SK-MEL-5 (cell line): ENCODE measurements around the gene ZFAND5. TPM values are rescaled to one million over a fixed set of nuclear protein-coding genes. Genes with fewer than 3 reads are reported as not detected.
A peak's percentile ranks its signal among the peaks of the same experiment; 100 is the strongest.

ENCODE experiments used
- DNase-seq: peaks from one replicate; pipeline ENCODE4 v3.0.0-alpha.2; 2016; ENCODE audit warnings: low read depth, low spot score
- in situ Hi-C: cut with HindIII; loops from 2 replicates; pipeline ENCODE4 v1.10.0; 2016; ENCODE audit warnings: low sequenced_read_pairs, high pct_unique_total_duplicates, low pct_unique_long_range_greater_than_20kb
- polyA plus RNA-seq, 2 experiments: library from polyadenylated mRNA; depleted of rRNA; stranded (reverse); fragments of >200 nt; gene quantifications; 2 replicates each; pipeline ENCODE4 v1.2.3, GENCODE V29; 2015
- total RNA-seq: library from RNA; depleted of rRNA; stranded (reverse); fragments of >200 nt; shearing (Covaris generic); gene quantifications from 2 replicates; pipeline ENCODE4 v1.2.3, GENCODE V29; 2014; rRNA removed

Gene ZFAND5
- 214 and 225 TPM in 2 replicates for total RNA-seq
- polyA plus RNA-seq (2015; cell fraction: cytosol; rRNA removed): 254 and 268 TPM in 2 replicates
- 385 and 397 TPM in 2 replicates for polyA plus RNA-seq (2015; cell fraction: nucleus; rRNA removed)

GRCh38 chr9:72364679-72365524 lies at the start of gene ZFAND5:
ZFAND5 (minus strand) TSS chr9:72365208; CDS start chr9:72360778, 4,430 bp downstream.
- in situ Hi-C loops: no loop called here
- DNase-seq: peak; percentile 98

- no peak for DNase-seq
- in situ Hi-C loops: no loop called here
Measured at GRCh38 chr9:72412483-72413040, 47.6 kb upstream of the ZFAND5 start.

GRCh38 chr9:72410214-72410613 lies 45.2 kb upstream of the ZFAND5 start:
- in situ Hi-C loops: no loop called here
- DNase-seq: no peak

- in situ Hi-C loops: no loop called here
- no peak for DNase-seq
Measured at GRCh38 chr9:72407114-72407513, 42.1 kb upstream of the ZFAND5 start.

GRCh38 chr9:72402744-72403143 lies 37.7 kb upstream of the ZFAND5 start:
- DNase-seq: no peak
- in situ Hi-C loops: no loop called here

- peak; percentile 56 for DNase-seq
- in situ Hi-C loops: no loop called here
Measured at GRCh38 chr9:72401396-72401795, 36.4 kb upstream of the ZFAND5 start.

GRCh38 chr9:72400866-72401265 lies 35.9 kb upstream of the ZFAND5 start:
- DNase-seq: no peak
- in situ Hi-C loops: no loop called here

GRCh38 chr9:72399391-72399790 lies 34.4 kb upstream of the ZFAND5 start:
- in situ Hi-C loops: no loop called here
- DNase-seq: no peak

GRCh38 chr9:72396247-72397091 lies 31.5 kb upstream of the ZFAND5 start:
- DNase-seq: no peak
- in situ Hi-C loops: no loop called here

- no peak for DNase-seq
- in situ Hi-C loops: no loop called here
Measured at GRCh38 chr9:72394066-72394465, 29.1 kb upstream of the ZFAND5 start.

- DNase-seq: peak; percentile 44
- in situ Hi-C loops: no loop called here
Measured at GRCh38 chr9:72390907-72391306, 25.9 kb upstream of the ZFAND5 start.

- no peak for DNase-seq
- in situ Hi-C loops: no loop called here
Measured at GRCh38 chr9:72386186-72386585, 21.2 kb upstream of the ZFAND5 start.

- DNase-seq: peak; percentile 70
- in situ Hi-C loops: no loop called here
Measured at GRCh38 chr9:72384710-72385485, 19.9 kb upstream of the ZFAND5 start.

GRCh38 chr9:72383978-72384709 lies 19.1 kb upstream of the ZFAND5 start:
- in situ Hi-C loops: no loop called here
- DNase-seq: peak; percentile 71

- in situ Hi-C loops: no loop called here
- no peak for DNase-seq
Measured at GRCh38 chr9:72382405-72382804, 17.4 kb upstream of the ZFAND5 start.

- no peak for DNase-seq
- in situ Hi-C loops: no loop called here
Measured at GRCh38 chr9:72377041-72377440, 12.0 kb upstream of the ZFAND5 start.

- DNase-seq: no peak
- in situ Hi-C loops: no loop called here
Measured at GRCh38 chr9:72371151-72371550, 6.1 kb upstream of the ZFAND5 start.
